NB4 (cell line): ENCODE measurements around the gene CCP110.
A peak's percentile ranks its signal among the peaks of the same experiment; 100 is the strongest.

Source experiments
- DNase-seq: peaks from one replicate; pipeline ENCODE4 v3.0.0; 2010; ENCODE audit warnings: low read depth
- H3K4me3 ChIP-seq: one replicate; pipeline ENCODE4 v1.5.1; 2011; ENCODE audit warnings: mild to moderate bottlenecking, low read depth, low read length, moderate library complexity
- CTCF ChIP-seq: IDR thresholded peaks from one replicate; pipeline ENCODE4 v1.5.1; 2012; ENCODE audit warnings: low read depth, low read length
- MAX ChIP-seq: IDR thresholded peaks from 2 replicates; pipeline ENCODE4 v1.6.1; 2011; ENCODE audit warnings: low read depth, low read length
- MYC ChIP-seq: IDR thresholded peaks from 2 replicates; pipeline ENCODE4 v1.6.1; 2011; ENCODE audit warnings: low read depth, low read length
- POLR2A ChIP-seq: IDR thresholded peaks from 2 replicates; pipeline ENCODE4 v1.6.1; 2011; ENCODE audit warnings: mild to moderate bottlenecking; ENCODE audit not compliant: insufficient read length; ENCODE audit errors: extremely low read depth

The CCP110 gene

GRCh38 chr16:19549673-19550072, 25.9 kb downstream of the CCP110 start:
- DNase-seq: no peak
- TF ChIP-seq POLR2A: no peak
- no peak for TF ChIP-seq MYC
- no peak for TF ChIP-seq MAX
- TF ChIP-seq CTCF: no peak

GRCh38 chr16:19555186-19555937, 31.6 kb downstream of the CCP110 start, which contains the start of gene VPS35L:
VPS35L (plus strand) TSS chr16:19555703; CDS start chr16:19555730, 27 bp downstream.
- TF ChIP-seq MAX: peak; percentile 72
- no peak for TF ChIP-seq MYC
- no peak for TF ChIP-seq POLR2A
- peak; percentile 42 for TF ChIP-seq CTCF
- peak within 1 kb of the TSS; percentile 80 for H3K4me3 ChIP-seq
- DNase-seq: peak; percentile 97

More at GRCh38 chr16:19549673-19550072, 25.9 kb downstream of the CCP110 start:
- H3K4me3 ChIP-seq: no peak overlapping the region

GRCh38 chr16:19555938-19556771, 32.4 kb downstream of the CCP110 start:
- no peak for TF ChIP-seq CTCF
- TF ChIP-seq MAX: no peak
- no peak for TF ChIP-seq MYC
- TF ChIP-seq POLR2A: no peak
- DNase-seq: peak; percentile 90
- H3K4me3 ChIP-seq: peak overlapping the region; percentile 80

GRCh38 chr16:19559242-19559910, 35.6 kb downstream of the CCP110 start:
- peak; percentile 63 for DNase-seq
- H3K4me3 ChIP-seq: no peak overlapping the region
- TF ChIP-seq CTCF: peak; percentile 44
- TF ChIP-seq POLR2A: no peak
- TF ChIP-seq MYC: no peak
- no peak for TF ChIP-seq MAX

- no peak overlapping the region for H3K4me3 ChIP-seq
- no peak for DNase-seq
- TF ChIP-seq MYC (no peak), CTCF (no peak), MAX (no peak), POLR2A (no peak)
Measured at GRCh38 chr16:19560078-19560477, 36.3 kb downstream of the CCP110 start.
